Hepatocyte (in vitro differentiated cells): Measurements from ENCODE around the gene ODF4. TPM values are rescaled to one million over a fixed set of nuclear protein-coding genes. Genes with fewer than 3 reads are reported as not detected.

Experiments used
- DNase-seq: peaks from one replicate; pipeline ENCODE4 v3.0.0-alpha.2; 2016; ENCODE audit warnings: low spot score
- H2AFZ ChIP-seq: fragments of 200-600 bp; sonication (generic); 2 replicates; pipeline ENCODE4 v1.6.0; 2016; ENCODE audit warnings: antibody characterized with exemption, mild to moderate bottlenecking
- H3K27ac ChIP-seq: fragments of 200-600 bp; sonication (generic); 2 replicates; pipeline ENCODE4 v1.5.1; 2016; ENCODE audit warnings: mild to moderate bottlenecking
- H3K27me3 ChIP-seq: fragments of 200-600 bp; sonication (generic); 2 replicates; pipeline ENCODE4 v1.6.1; 2016
- H3K36me3 ChIP-seq: fragments of 200-600 bp; sonication (generic); replicated peaks from 2 replicates; pipeline ENCODE4 v1.5.1; 2016; ENCODE audit warnings: low read depth; ENCODE audit not compliant: insufficient read depth
- H3K4me1 ChIP-seq: fragments of 200-600 bp; sonication (generic); 2 replicates; pipeline ENCODE4 v1.5.1; 2016; ENCODE audit warnings: mild to moderate bottlenecking, moderate library complexity; ENCODE audit not compliant: insufficient read depth
- H3K4me2 ChIP-seq: fragments of 200-600 bp; sonication (generic); 2 replicates; pipeline ENCODE4 v1.6.0; 2016
- H3K4me3 ChIP-seq: fragments of 200-600 bp; sonication (generic); 2 replicates; pipeline ENCODE4 v1.5.1; 2016; ENCODE audit warnings: mild to moderate bottlenecking
- H3K79me2 ChIP-seq: fragments of 200-600 bp; sonication (generic); 2 replicates; pipeline ENCODE4 v1.6.0; 2017; ENCODE audit warnings: mild to moderate bottlenecking
- H3K9me2 ChIP-seq: fragments of 200-600 bp; sonication (generic); replicated peaks from 2 replicates; pipeline ENCODE4 v1.6.0; 2017; ENCODE audit warnings: mild to moderate bottlenecking; ENCODE audit not compliant: insufficient read depth
- H3K9me3 ChIP-seq: fragments of 200-600 bp; sonication (generic); 2 replicates; pipeline ENCODE4 v1.5.1; 2016; ENCODE audit warnings: low read depth, mild to moderate bottlenecking
- H4K20me1 ChIP-seq: fragments of 200-600 bp; sonication (generic); 2 replicates; pipeline ENCODE4 v1.6.0; 2016; ENCODE audit warnings: mild to moderate bottlenecking; ENCODE audit not compliant: insufficient read depth, poor library complexity, severe bottlenecking
- CTCF ChIP-seq: fragments of 200-600 bp; sonication (generic); IDR thresholded peaks from 2 replicates; pipeline ENCODE4 v1.5.1; 2016; ENCODE audit warnings: antibody characterized with exemption, mild to moderate bottlenecking; ENCODE audit not compliant: poor library complexity
- EZH2 ChIP-seq: fragments of 200-600 bp; sonication (generic); IDR thresholded peaks from 2 replicates; pipeline ENCODE4 v1.6.1; 2016; ENCODE audit warnings: antibody characterized with exemption, mild to moderate bottlenecking, borderline replicate concordance
- EZH2phosphoT487 ChIP-seq: fragments of 200-600 bp; sonication (generic); IDR thresholded peaks from one replicate; pipeline ENCODE4 v1.6.1; 2018; ENCODE audit warnings: antibody characterized with exemption, mild to moderate bottlenecking, low read depth, moderate library complexity; ENCODE audit not compliant: unreplicated experiment, severe bottlenecking
- WGBS: methylation state at CpG from one replicate; pipeline ENCODE4 v1.1.6; 2016; ENCODE audit warnings: low lambda C conversion rate; ENCODE audit errors: missing lambda C conversion rate; 5-methylcytosine and 5-hydroxymethylcytosine counted together
- polyA plus RNA-seq: library from polyadenylated mRNA; unstranded; fragments of >200 nt; fragmentation: Nextera tagmentation; extraction: Ambion mirVana; gene quantifications from 2 replicates; pipeline ENCODE4 v1.2.1, GENCODE V29; 2016
- total RNA-seq: library from RNA; depleted of rRNA; stranded (reverse); fragments of >200 nt; gene quantifications from 2 replicates; pipeline ENCODE4 v1.2.3, GENCODE V29; 2014

The ODF4 gene
- total and polyA plus RNA-seq, 2 experiments from 2014 or later, result not detected

- H3K79me2 ChIP-seq, result peaks cover 4% of the 10 kb centered on the region
- H3K27me3 ChIP-seq, result no peaks in the 10 kb centered on the region
- H4K20me1 ChIP-seq, result no peaks in the 10 kb centered on the region
- H3K9me3 ChIP-seq, result no peaks in the 10 kb centered on the region
- H3K4me1 ChIP-seq, result peaks cover 7% of the 10 kb centered on the region
- TF ChIP-seq EZH2 (no peak), CTCF (no peak), EZH2phosphoT487 (no peak)
- no peak overlapping the region for H2AFZ ChIP-seq
- H3K27ac ChIP-seq, result no peak overlapping the region
- H3K4me2 ChIP-seq, result peak overlapping the region; percentile 91
- no peaks in the 10 kb centered on the region for H3K36me3 ChIP-seq
- DNase-seq, result no peak
- H3K4me3 ChIP-seq, result no peak overlapping the region
- 96% methylated on average over 9 of the region's 9 CpGs for WGBS
- H3K9me2 ChIP-seq, result no peaks in the 10 kb centered on the region
Measured at GRCh38 chr17:8294361-8294760, 45.3 kb upstream of the ODF4 start.

GRCh38 chr17:8294814-8295316, 44.8 kb upstream of the ODF4 start:
- 13% methylated on average over 15 of the region's 15 CpGs for WGBS
- peak overlapping the region; percentile 96 for H2AFZ ChIP-seq

GRCh38 chr17:8300226-8300625, 39.4 kb upstream of the ODF4 start:
- no peaks in the 10 kb centered on the region for H3K27me3 ChIP-seq
- no peaks in the 10 kb centered on the region for H3K36me3 ChIP-seq
- WGBS, result 69% methylated on average over 3 of the region's 3 CpGs
- no peak for DNase-seq
- no peaks in the 10 kb centered on the region for H3K9me3 ChIP-seq
- no peaks in the 10 kb centered on the region for H3K4me1 ChIP-seq
- no peak overlapping the region for H3K4me3 ChIP-seq
- H3K9me2 ChIP-seq, result no peaks in the 10 kb centered on the region
- H4K20me1 ChIP-seq, result no peaks in the 10 kb centered on the region
- TF ChIP-seq EZH2phosphoT487 (no peak), EZH2 (no peak), CTCF (no peak)
- no peak overlapping the region for H3K27ac ChIP-seq
- H3K4me2 ChIP-seq, result no peak overlapping the region
- no peak overlapping the region for H2AFZ ChIP-seq
- H3K79me2 ChIP-seq, result no peaks in the 10 kb centered on the region

More at GRCh38 chr17:8294814-8295316, 44.8 kb upstream of the ODF4 start:
- Histone ChIP-seq H3K79me2 (peaks cover 1% of the 10 kb centered on the region), H3K9me2 (no peaks in the 10 kb centered on the region), H3K9me3 (no peaks in the 10 kb centered on the region), H3K27me3 (no peaks in the 10 kb centered on the region), H3K4me3 (peak overlapping the region; percentile 26), H3K27ac (peak overlapping the region; percentile 86), H3K4me2 (peak overlapping the region; percentile 91), H3K36me3 (no peaks in the 10 kb centered on the region), H3K4me1 (peaks cover 6% of the 10 kb centered on the region), H4K20me1 (no peaks in the 10 kb centered on the region)
- TF ChIP-seq EZH2phosphoT487 (no peak), CTCF (no peak), EZH2 (no peak)
- DNase-seq, result no peak
